Heart left ventricle (tissue), 13 donors: Measurements from ENCODE around the gene HBQ1.

Source experiments
- CTCF ChIP-seq, 12 donors: fragments of 200-600 bp; sonication (generic) in 4 of 12; IDR thresholded peaks; one replicate each; pipeline versions ENCODE4 v1.5.0 to v1.8.0; 2018 to 2022; ENCODE audit warnings: antibody characterized with exemption in 12 of 12, mild to moderate bottlenecking in 5 of 12
- POLR2A ChIP-seq, 2 donors: fragments of 450-650 bp; IDR thresholded peaks; one replicate each; pipeline ENCODE4 v1.6.1; 2017; ENCODE audit warnings: antibody characterized with exemption in 2 of 2, mild to moderate bottlenecking in 2 of 2, moderate library complexity in 2 of 2
- donor health status: ischemic (EF 13 %, LVEDD 7.1; RV severe dilation, severe dysfunction).
- donor health status: DM: no; HTN: yes; CAD: no.
- donor health status: DM: no; HTN: no; CAD: no.
- donor health status: ischemic (EF 25% LVEDD 6.9; RV normal size, moderate dysfunction).
- donor health status: ischemic (EF 25% LVEDD 5.7; RV mildly dilated, moderate dysfunction).
- donor health status: ischemic (EF 35%, LVEDD 5.7; RV mildly dilated, moderate dysfunction).
- donor health status: nonischemic (EF 11% LVEDD 7.7; RV severe dilation, severe dysfunction).
- donor health status: DM: yes; HTN: yes; CAD: no.
- donor health status: PGD.
- donor health status: ischemic (EF 29% LVEDD 5.4; RV normal size, mild dysfunction).
- donor health status: nonischemic (EF 23%, LVEDD 6.1; RV moderate dilation, normal function).

- no peak for TF ChIP-seq CTCF (IDR thresholded peaks at IDR 0.05)
- no peak for TF ChIP-seq POLR2A (IDR thresholded peaks at IDR 0.05)
Observed at GRCh38 chr16:183005-183404, 2.7 kb downstream of the HBQ1 start.
